Astrocyte of the cerebellum (primary cell): ENCODE data around the gene PTCH1.

ENCODE experiments used
- DNase-seq: peaks from one replicate; pipeline ENCODE4 v3.0.0-alpha.2; 2011; ENCODE audit warnings: low read depth
- H3K4me3 ChIP-seq: 2 replicates; pipeline ENCODE4 v1.5.1; 2011; ENCODE audit warnings: mild to moderate bottlenecking, low read depth, low read length, moderate library complexity
- in situ Hi-C: cut with HindIII; loops from 2 replicates; pipeline ENCODE4 v1.10.0; 2017; ENCODE audit warnings: low sequenced_read_pairs
- TF ChIP-seq, protein P1 (sequence below): IDR thresholded peaks from 2 replicates; pipeline ENCODE4 v1.5.1; 2012; ENCODE audit warnings: low read length, low read depth, moderate library complexity, mild to moderate bottlenecking; ENCODE audit errors: missing control alignments

The PTCH1 gene

DNA sequence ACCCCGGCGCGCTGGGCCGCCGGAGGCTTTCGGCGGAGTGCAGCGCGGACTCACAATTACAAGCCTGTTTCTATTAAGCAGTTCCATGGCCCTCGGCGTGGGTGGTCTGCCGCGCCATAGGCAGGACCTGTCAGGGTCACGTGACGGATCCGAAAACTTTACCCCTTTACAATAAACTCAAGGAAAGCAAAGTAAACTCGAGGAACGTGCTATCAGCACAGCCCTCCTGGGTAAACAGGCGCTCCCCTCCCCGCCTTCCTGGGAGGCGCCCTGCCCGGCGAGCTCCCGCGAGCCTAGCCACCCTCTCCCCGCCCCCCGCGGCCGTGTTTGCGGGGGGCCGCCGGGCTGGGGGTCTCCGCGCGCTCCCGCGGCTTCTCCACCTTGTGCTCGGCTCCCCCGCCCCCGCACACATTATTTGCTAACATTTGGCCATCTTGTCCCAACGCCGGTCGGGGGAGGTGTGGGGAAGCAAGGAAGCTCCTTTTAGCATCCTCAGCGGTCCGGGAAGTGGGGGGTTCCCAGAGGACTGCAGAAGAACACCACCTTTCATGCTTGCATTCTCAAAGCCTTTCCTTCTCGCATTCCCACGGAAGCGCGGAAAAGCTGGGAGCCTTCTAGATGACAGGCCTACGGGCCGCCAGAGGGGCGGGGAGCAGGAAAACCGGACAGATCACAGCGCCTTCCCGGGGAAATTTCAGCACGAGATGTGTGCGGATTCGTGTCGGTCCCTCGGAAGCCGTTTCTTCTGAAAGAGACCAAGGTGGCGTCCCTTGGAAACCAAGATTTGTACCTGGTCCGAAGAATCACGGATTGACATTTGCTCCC is at the start of gene PTCH1:
Gene PTCH1 (minus strand): TSS at position 238 of the 825 bp plus-strand sequence.
- in situ Hi-C loops = no loop called here
- no peak for DNase-seq
- H3K4me3 ChIP-seq = peak within 1 kb of the TSS; percentile 52
- TF ChIP-seq, protein P1, sequence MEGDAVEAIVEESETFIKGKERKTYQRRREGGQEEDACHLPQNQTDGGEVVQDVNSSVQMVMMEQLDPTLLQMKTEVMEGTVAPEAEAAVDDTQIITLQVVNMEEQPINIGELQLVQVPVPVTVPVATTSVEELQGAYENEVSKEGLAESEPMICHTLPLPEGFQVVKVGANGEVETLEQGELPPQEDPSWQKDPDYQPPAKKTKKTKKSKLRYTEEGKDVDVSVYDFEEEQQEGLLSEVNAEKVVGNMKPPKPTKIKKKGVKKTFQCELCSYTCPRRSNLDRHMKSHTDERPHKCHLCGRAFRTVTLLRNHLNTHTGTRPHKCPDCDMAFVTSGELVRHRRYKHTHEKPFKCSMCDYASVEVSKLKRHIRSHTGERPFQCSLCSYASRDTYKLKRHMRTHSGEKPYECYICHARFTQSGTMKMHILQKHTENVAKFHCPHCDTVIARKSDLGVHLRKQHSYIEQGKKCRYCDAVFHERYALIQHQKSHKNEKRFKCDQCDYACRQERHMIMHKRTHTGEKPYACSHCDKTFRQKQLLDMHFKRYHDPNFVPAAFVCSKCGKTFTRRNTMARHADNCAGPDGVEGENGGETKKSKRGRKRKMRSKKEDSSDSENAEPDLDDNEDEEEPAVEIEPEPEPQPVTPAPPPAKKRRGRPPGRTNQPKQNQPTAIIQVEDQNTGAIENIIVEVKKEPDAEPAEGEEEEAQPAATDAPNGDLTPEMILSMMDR = no peak

DNA sequence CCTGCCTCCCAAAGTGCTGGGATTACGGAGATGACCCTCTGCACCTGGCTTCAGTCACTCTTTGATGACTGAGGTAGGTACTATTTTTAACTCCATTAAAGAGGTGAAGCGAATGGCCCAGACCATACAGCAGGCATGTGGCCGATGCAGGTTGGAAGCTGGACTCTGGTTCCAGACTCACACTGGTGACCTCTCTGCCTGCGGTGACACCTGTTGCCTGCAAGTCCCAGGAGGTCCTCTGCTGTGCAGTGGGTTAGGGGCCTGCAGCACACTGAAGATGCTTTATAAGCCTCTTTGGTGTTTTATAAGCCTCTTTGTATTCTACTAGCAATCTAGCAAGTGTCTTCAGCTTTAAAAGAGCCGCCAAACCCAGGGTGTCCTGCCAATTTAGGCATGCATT is 49.2 kb upstream of the PTCH1 start:
- DNase-seq = no peak
- no peak overlapping the region for H3K4me3 ChIP-seq
- in situ Hi-C loops = no loop called here
- TF ChIP-seq, protein P1 = no peak

DNA sequence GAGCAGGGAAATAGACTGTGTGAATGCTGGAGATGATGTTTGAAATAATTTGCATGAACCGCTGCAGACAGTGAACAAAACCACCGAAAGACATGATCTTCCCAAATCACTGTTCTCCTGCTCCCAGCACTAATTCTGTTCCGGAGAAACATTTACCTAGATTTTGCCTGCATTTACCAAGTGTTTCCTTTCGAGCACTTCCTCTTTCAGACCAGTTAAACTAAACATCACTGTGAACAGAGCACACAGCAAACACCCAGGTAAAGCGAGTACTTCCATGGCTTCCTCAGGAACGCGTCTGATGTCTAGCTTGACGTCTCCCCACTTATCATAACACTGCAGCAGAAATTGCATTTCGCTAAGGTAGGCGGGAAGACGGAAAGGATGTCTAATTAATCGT is 45.1 kb upstream of the PTCH1 start:
- TF ChIP-seq, protein P1 = no peak
- in situ Hi-C loops = no loop called here
- no peak overlapping the region for H3K4me3 ChIP-seq
- no peak for DNase-seq

DNA sequence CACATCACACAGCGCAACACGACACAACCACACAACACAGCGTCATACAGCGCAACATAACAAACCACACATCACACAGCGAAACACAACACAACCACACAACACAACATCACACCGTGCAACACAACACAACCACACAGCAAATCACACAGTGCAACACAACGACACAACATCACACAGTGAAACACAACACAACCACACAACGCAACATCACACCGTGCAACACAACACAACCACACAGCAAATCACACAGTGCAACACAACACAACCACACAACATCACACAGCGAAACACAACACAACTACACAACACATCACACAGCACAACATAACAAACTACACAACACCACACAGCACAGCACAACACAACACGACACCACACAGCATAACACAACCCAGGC is 40.4 kb upstream of the PTCH1 start:
- TF ChIP-seq, protein P1 = no peak
- in situ Hi-C loops = no loop called here
- DNase-seq = no peak
- H3K4me3 ChIP-seq = no peak overlapping the region

DNA sequence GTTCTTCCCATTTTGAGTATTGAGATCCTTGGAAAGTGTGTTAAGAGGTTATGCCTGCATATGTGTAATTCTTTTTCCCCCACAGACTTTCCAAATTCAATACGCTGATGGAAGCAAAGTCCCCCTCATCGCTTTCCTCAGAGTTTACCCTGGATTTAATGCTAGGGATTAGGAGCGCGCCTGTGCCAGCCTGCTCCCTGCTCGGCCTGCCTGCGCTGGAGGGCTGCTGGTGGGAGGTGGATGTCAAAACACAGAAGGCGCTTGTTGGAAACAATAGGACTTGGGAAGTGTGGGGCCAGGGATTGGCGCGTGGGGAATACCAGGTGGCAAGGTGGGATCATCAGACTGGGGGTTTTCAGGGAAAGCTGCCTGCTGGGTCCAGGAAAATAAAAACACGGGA is 39.8 kb upstream of the PTCH1 start:
- no peak overlapping the region for H3K4me3 ChIP-seq
- TF ChIP-seq, protein P1 = no peak
- no peak for DNase-seq
- in situ Hi-C loops = no loop called here

DNA sequence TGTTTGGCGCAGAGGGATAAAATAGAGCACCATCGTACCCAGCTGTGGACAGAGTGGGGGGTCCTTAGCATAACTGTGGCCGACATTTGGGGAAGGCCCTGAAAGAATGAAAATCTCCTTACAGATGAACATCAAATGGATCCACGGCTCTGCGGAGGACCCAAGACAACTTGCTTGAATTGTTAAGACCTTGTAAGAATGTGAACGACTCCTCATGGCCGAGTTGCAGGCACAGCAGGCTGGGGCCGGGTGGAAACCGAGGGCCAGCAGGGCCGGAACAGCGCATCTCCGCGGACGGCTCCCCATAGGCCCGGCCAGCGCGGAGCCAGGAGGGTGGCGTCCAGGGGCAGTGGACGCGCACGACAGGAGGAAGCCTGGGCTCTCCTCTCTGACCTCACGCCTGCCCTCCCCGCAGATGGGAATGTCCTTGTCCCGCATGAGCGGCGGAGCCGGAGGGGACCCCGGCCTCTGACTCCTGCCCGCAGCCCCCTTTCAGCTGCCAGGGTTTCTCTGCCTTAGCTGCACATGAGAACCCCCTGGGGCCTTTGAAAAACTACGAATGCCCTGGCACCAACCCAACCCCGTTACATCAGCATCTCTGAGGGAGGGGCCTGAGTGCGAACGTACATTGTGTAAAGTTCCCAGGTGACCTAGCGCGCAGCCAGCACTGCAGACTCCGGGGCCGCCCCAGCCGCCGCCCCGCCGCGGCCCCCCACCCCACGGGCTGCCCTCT is 36.2 kb upstream of the PTCH1 start:
- DNase-seq = no peak
- in situ Hi-C loops = no loop called here
- no peak overlapping the region for H3K4me3 ChIP-seq
- TF ChIP-seq, protein P1 = no peak
